HL-60 (cell line): Measurements from ENCODE around the gene KIZ.

Source experiments
- DNase-seq, 2 experiments: peaks; one replicate each; pipeline ENCODE4 v3.0.0-alpha.2; 2010 to 2020; ENCODE audit warnings: low read depth in 1 of 2, low spot score in 1 of 2
- H3K27ac ChIP-seq: fragments of 250-450 bp; sonication (Bioruptor Pico); replicated peaks from 2 replicates; pipeline ENCODE4 v1.5.1; 2020; ENCODE audit warnings: mild to moderate bottlenecking, moderate library complexity
- H3K27me3 ChIP-seq: fragments of 250-450 bp; sonication (Bioruptor Pico); 2 replicates; pipeline ENCODE4 v1.5.1; 2021; ENCODE audit warnings: mild to moderate bottlenecking, moderate library complexity; ENCODE audit not compliant: insufficient read depth, poor library complexity, severe bottlenecking
- H3K4me3 ChIP-seq: replicated peaks from 2 replicates; pipeline ENCODE4 v1.5.1; 2011; ENCODE audit warnings: mild to moderate bottlenecking, control low read depth, low read length; ENCODE audit not compliant: insufficient read depth
- CTCF ChIP-seq: IDR thresholded peaks from one replicate; pipeline ENCODE4 v1.5.1; 2011; ENCODE audit warnings: low read length, control low read depth, inconsistent platforms; ENCODE audit not compliant: insufficient read depth
- GABPA ChIP-seq: IDR thresholded peaks from 2 replicates; pipeline ENCODE4 v1.6.1; 2012; ENCODE audit warnings: low read depth
- POLR2AphosphoS5 ChIP-seq: IDR thresholded peaks from 2 replicates; pipeline ENCODE4 v1.6.1; 2012; ENCODE audit warnings: low read depth
- REST ChIP-seq: IDR thresholded peaks from 2 replicates; pipeline ENCODE4 v1.6.1; 2012; ENCODE audit warnings: low read depth; ENCODE audit not compliant: insufficient replicate concordance
- SPI1 ChIP-seq: IDR thresholded peaks from 2 replicates; pipeline ENCODE4 v1.6.1; 2012; ENCODE audit warnings: low read depth, mild to moderate bottlenecking, borderline replicate concordance

The KIZ gene

DNA sequence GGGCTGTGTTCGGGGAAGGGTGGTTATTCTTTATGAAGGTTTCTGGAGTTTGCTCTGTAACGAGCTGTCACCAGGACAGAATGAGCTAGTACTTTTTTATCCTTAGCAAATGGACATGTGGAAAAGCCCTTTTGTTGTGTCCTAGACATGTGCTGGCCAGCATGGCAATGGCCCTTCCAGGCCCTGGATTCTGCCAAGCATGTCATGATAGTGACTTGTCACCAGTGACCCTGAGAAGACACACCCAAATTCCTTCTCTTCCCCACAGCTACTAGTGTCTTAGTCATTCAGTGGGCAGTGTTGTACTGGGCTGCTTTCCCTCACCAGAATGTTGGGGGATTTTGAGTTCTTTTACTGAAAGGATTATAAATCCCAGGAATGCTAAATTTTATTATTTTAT lies 103.3 kb downstream of the KIZ start:
- DNase-seq: no peak

DNA sequence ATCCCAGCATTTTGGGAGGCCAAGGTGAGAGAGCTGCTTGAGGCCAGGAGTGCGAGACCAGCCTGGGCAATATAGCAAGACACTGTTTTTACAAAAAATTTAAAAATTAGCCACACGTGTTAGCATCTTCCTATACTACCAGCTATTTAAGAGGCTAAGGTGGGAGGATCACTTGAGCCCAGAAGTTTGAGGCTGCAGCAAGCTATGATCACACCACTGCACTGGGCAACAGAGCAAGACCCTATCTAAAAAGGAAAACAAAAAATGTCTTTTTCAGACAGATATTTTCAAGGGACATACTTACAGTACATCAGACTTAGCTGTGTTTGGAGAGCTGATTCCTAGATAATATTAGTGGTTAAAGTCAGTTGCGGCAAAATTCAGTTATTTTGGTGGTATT lies 104.3 kb downstream of the KIZ start:
- TF ChIP-seq SPI1: no peak
- no peak for TF ChIP-seq POLR2AphosphoS5
- TF ChIP-seq GABPA: no peak
- no peak for TF ChIP-seq CTCF
- no peak for TF ChIP-seq REST
- H3K27ac ChIP-seq: no peak overlapping the region
- H3K4me3 ChIP-seq: no peak overlapping the region
- no peaks in the 10 kb centered on the region for H3K27me3 ChIP-seq
- no peak for DNase-seq

More for the DNA sequence above, 103.3 kb downstream of the KIZ start:
- TF ChIP-seq REST (no peak), CTCF (no peak), SPI1 (no peak), GABPA (no peak), POLR2AphosphoS5 (no peak)
- Histone ChIP-seq H3K4me3 (no peak overlapping the region), H3K27ac (no peak overlapping the region), H3K27me3 (no peaks in the 10 kb centered on the region)

GRCh38 chr20:21230686-21231085 lies 104.8 kb downstream of the KIZ start:
- Histone ChIP-seq H3K4me3 (no peak overlapping the region), H3K27ac (no peak overlapping the region), H3K27me3 (no peaks in the 10 kb centered on the region)
- TF ChIP-seq GABPA: no peak
- TF ChIP-seq CTCF: no peak
- TF ChIP-seq REST: no peak
- no peak for TF ChIP-seq SPI1
- TF ChIP-seq POLR2AphosphoS5: no peak
- no peak for DNase-seq
